ENCODE measurements around the gene PTPN11.
A peak's percentile ranks its signal among the peaks of the same experiment; 100 is the strongest.
"Not testable (repeated sequence)": the region's sequence is repeated elsewhere in the genome, so short reads cannot be mapped to it uniquely, and the experiment has no call there.

PTPN11 gene

DNA sequence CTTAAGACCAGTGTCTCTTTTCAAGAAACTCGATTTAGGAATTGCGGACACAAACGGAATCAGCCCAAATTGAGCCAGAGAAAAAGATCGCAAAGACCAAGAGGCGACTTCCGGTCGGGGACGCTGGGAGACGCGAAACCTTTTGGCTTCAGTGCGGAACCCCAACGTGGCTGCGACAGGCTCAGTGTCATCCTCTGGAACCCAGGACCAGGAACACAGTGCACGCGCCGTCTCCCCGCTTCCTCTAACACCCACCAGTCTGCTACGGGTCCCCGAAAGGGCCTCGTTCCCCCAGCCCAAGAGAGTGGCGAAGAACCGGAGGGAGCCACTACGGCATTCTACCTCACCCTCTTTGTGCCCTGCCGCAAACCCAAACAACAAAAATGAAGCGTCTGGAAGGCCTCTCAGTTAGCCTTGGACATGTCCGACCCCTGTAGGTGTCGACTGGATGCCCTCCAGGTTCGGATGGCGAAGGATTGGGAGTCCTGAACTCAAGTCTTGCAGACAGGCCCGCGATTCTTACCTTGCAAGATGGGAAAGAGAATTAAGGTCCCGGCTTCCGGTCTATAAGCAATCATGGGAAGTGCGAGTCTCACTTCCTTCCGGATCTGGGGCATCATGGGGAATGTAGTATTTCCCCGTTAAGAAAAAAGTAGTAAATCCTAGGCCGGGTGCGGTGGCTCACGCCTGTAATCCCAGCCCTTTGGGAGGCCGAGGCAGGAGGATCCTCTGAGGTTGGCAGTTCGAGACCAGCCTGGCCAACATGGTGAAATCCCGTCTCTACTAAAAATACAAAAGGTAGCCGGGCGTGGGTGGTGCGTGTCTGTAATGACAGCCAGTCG, 9.5 kb upstream of the PTPN11 start, which contains the start of gene RPL6:
Gene RPL6 (minus strand): TSS at position 542 of the 842 bp plus-strand sequence. CDS start 949 bp downstream, outside the sequence.
- TF ChIP-seq, protein P1, sequence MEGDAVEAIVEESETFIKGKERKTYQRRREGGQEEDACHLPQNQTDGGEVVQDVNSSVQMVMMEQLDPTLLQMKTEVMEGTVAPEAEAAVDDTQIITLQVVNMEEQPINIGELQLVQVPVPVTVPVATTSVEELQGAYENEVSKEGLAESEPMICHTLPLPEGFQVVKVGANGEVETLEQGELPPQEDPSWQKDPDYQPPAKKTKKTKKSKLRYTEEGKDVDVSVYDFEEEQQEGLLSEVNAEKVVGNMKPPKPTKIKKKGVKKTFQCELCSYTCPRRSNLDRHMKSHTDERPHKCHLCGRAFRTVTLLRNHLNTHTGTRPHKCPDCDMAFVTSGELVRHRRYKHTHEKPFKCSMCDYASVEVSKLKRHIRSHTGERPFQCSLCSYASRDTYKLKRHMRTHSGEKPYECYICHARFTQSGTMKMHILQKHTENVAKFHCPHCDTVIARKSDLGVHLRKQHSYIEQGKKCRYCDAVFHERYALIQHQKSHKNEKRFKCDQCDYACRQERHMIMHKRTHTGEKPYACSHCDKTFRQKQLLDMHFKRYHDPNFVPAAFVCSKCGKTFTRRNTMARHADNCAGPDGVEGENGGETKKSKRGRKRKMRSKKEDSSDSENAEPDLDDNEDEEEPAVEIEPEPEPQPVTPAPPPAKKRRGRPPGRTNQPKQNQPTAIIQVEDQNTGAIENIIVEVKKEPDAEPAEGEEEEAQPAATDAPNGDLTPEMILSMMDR (IDR thresholded peaks at IDR 0.05; ENCODE audit: poor library complexity, severe bottlenecking) = no peak
- ATAC-seq (ENCODE audit: low read depth) (peak; percentile 92), DNase-seq (ENCODE audit: low spot score) (peak; percentile 76)
- Histone ChIP-seq H3K36me3 (ENCODE audit: low read depth) (peaks cover 49% of the 10 kb centered on the region), H3K27me3 (ENCODE audit: insufficient read depth, poor library complexity, severe bottlenecking) (no peaks in the 10 kb centered on the region), H3K9me3 (ENCODE audit: severe bottlenecking) (no peaks in the 10 kb centered on the region), H3K27ac (ENCODE audit: poor library complexity, severe bottlenecking) (peak within 1 kb of the TSS; percentile 80), H3K4me3 (ENCODE audit: severe bottlenecking) (peak within 1 kb of the TSS; percentile 78), H3K4me1 (ENCODE audit: insufficient read depth, poor library complexity, severe bottlenecking) (peaks cover 4% of the 10 kb centered on the region)

DNA sequence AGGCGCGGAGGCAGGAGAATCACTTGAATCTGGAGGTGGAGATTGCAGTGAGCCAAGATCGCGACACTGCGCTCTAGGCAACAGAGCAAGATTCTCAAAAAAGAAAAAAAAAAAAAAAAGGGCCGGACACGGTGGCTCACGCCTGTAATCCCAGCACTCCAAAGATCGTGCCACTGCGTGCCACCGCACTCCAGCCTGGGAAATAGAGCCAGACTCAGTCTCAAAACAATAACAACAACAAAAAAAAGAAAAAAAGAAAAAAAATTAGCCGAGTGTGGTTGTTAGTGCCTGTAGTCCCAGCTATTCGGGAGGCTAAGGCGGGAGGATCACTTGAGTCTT, 8.9 kb upstream of the PTPN11 start:
- H3K27ac ChIP-seq (ENCODE audit: poor library complexity, severe bottlenecking) = no peak overlapping the region
- no peak overlapping the region for H3K4me3 ChIP-seq (ENCODE audit: severe bottlenecking)
- H3K4me1 ChIP-seq (ENCODE audit: insufficient read depth, poor library complexity, severe bottlenecking) = peaks cover 4% of the 10 kb centered on the region
- no peaks in the 10 kb centered on the region for H3K27me3 ChIP-seq (ENCODE audit: insufficient read depth, poor library complexity, severe bottlenecking)
- H3K9me3 ChIP-seq (ENCODE audit: severe bottlenecking) = no peaks in the 10 kb centered on the region
- DNase-seq (ENCODE audit: low spot score) (no peak), ATAC-seq (ENCODE audit: low read depth) (no peak)
- TF ChIP-seq, protein P1 (IDR thresholded peaks at IDR 0.05; ENCODE audit: poor library complexity, severe bottlenecking) = no peak
- H3K36me3 ChIP-seq (ENCODE audit: low read depth) = peaks cover 44% of the 10 kb centered on the region

DNA sequence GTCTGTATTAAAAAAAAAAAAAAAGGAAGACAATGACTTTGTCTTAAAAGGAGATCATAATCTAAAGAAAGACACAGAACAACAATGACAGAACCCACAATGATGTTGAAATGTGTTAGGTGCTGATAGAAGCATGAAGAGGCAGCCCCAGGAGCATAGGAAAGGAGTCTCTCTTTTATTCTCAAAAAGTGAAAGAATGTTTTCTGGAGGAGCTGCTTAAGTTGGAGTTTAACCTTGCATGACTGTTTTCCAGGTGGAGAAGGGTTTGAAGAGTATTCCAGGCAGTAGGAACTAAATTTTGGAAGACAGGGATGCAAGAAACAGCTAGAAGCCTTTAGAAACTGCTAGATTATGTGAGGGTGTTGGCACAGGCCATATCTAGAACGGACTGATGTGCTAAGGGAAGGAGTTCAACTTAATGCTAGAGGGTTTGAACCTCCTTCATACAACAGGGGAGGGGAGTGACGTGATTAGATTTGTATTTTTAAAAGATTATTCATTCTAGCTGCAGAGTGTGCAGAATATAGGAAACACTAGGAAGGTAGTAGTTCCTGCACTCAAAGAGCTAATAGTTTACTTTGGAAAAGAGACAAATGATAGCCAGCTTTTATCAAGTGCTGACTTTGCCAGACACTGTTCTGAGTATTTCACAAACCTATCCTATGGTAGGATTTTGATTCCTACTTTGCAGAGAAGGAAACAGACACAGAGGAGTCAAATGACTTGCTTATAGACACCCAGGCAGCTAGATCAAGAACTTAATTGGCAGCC, 4.7 kb upstream of the PTPN11 start:
- H3K9me3 ChIP-seq (ENCODE audit: severe bottlenecking) = no peaks in the 10 kb centered on the region
- TF ChIP-seq, protein P1 (IDR thresholded peaks at IDR 0.05; ENCODE audit: poor library complexity, severe bottlenecking) = no peak
- peaks cover 2% of the 10 kb centered on the region for H3K36me3 ChIP-seq (ENCODE audit: low read depth)
- DNase-seq (ENCODE audit: low spot score) (no peak), ATAC-seq (ENCODE audit: low read depth) (no peak)
- no peaks in the 10 kb centered on the region for H3K4me1 ChIP-seq (ENCODE audit: insufficient read depth, poor library complexity, severe bottlenecking)
- H3K27me3 ChIP-seq (ENCODE audit: insufficient read depth, poor library complexity, severe bottlenecking) = no peaks in the 10 kb centered on the region
- H3K4me3 ChIP-seq (ENCODE audit: severe bottlenecking) = no peak overlapping the region
- H3K27ac ChIP-seq (ENCODE audit: poor library complexity, severe bottlenecking) = no peak overlapping the region

DNA sequence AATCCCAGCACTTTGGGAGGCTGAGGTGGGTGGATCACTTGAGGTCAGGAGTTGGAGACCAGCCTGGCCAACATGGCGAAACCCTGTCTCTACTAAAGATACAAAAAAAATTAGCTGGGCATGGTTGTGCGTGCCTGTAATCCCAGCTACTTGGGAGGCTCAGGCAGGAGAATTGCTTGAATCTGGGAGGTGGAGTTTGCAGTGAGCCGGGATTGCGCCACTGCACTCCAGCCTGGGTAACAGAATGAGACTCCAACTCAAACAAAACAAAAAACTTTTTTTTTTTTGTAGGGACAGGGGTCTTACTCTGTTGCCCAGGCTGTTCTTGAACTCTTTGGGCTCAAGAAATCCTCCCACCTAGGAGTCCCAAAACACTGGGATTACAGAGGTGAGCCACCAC, 3.3 kb upstream of the PTPN11 start:
- H3K4me3 ChIP-seq (ENCODE audit: severe bottlenecking); H3K27ac ChIP-seq (ENCODE audit: poor library complexity, severe bottlenecking); DNase-seq (ENCODE audit: low spot score); H3K9me3 ChIP-seq (ENCODE audit: severe bottlenecking); H3K27me3 ChIP-seq (ENCODE audit: insufficient read depth, poor library complexity, severe bottlenecking); H3K36me3 ChIP-seq (ENCODE audit: low read depth); ATAC-seq (ENCODE audit: low read depth); H3K4me1 ChIP-seq (ENCODE audit: insufficient read depth, poor library complexity, severe bottlenecking): not testable (repeated sequence)

DNA sequence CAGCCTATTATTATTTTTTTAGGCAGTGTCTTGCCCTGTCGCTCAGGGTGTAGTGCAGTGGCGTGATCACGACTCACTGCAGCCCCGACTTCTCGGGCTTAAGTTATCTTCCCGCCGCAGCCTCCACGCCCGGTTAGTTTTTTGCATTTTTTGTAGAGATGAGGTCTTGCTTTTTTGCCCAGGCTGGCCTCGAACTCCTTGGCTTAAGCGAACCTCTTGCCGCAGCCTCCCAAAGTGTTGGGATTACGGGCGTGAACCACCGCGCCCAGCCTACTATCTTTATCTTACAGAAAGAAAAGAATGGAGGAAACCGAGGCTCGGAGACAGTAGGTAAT, 507 bp upstream of the PTPN11 start:
- peaks cover 11% of the 10 kb centered on the region; the same call in 1 of the 2 replicates for H3K36me3 ChIP-seq (ENCODE audit: low read depth)
- DNase-seq (ENCODE audit: low spot score) (no peak), ATAC-seq (ENCODE audit: low read depth) (no peak)
- TF ChIP-seq, protein P1 (IDR thresholded peaks at IDR 0.05; ENCODE audit: poor library complexity, severe bottlenecking) = no peak
- peak overlapping the region; percentile 99 for H3K4me3 ChIP-seq (ENCODE audit: severe bottlenecking)
- H3K27ac ChIP-seq (ENCODE audit: poor library complexity, severe bottlenecking) = peak overlapping the region; percentile 84
- H3K9me3 ChIP-seq (ENCODE audit: severe bottlenecking) = no peaks in the 10 kb centered on the region
- H3K27me3 ChIP-seq (ENCODE audit: insufficient read depth, poor library complexity, severe bottlenecking) = no peaks in the 10 kb centered on the region
- H3K4me1 ChIP-seq (ENCODE audit: insufficient read depth, poor library complexity, severe bottlenecking) = peaks cover 3% of the 10 kb centered on the region

Measured in RWPE2 (cell line).